Mesenchymal stem cell (in vitro differentiated cells and primary cell): ENCODE measurements around the gene CIDEA. TPM values are rescaled to one million over a fixed set of nuclear protein-coding genes. Genes with fewer than 3 reads are reported as not detected.
"Not testable (repeated sequence)": the region's sequence is repeated elsewhere in the genome, so short reads cannot be mapped to it uniquely, and the experiment has no call there.

Experiments
- DNase-seq: peaks from one replicate; pipeline ENCODE4 v3.0.0-alpha.2; 2013
- H2AFZ ChIP-seq: one replicate; pipeline ENCODE4 v1.6.1; 2013; ENCODE audit warnings: low read depth, mild to moderate bottlenecking, control low read depth, inconsistent platforms, low read length, moderate library complexity
- H2AK5ac ChIP-seq: 2 replicates; pipeline ENCODE4 v1.6.1; 2013; ENCODE audit warnings: low read length, moderate library complexity, mild to moderate bottlenecking, inconsistent platforms; ENCODE audit not compliant: severe bottlenecking
- H2BK120ac ChIP-seq: one replicate; pipeline ENCODE4 v1.6.1; 2013; ENCODE audit warnings: low read depth, mild to moderate bottlenecking, inconsistent platforms, low read length, moderate library complexity
- H2BK12ac ChIP-seq, 2 experiments: one replicate each; pipeline ENCODE4 v1.6.1; 2013; ENCODE audit warnings: inconsistent platforms in 2 of 2, low read length in 2 of 2, mild to moderate bottlenecking in 2 of 2, moderate library complexity in 2 of 2, control low read depth in 1 of 2
- H2BK15ac ChIP-seq: one replicate; pipeline ENCODE4 v1.6.1; 2013; ENCODE audit warnings: mild to moderate bottlenecking, low read depth, inconsistent platforms; ENCODE audit not compliant: poor library complexity, severe bottlenecking
- H2BK5ac ChIP-seq: 2 replicates; pipeline ENCODE4 v1.6.1; 2013; ENCODE audit warnings: low read depth, mild to moderate bottlenecking, low read length, control low read depth, inconsistent platforms; ENCODE audit not compliant: poor library complexity, severe bottlenecking
- H3K14ac ChIP-seq, 2 experiments: one replicate each; pipeline ENCODE4 v1.6.1; 2013; ENCODE audit warnings: inconsistent platforms in 2 of 2, low read length in 2 of 2, control low read depth in 1 of 2, mild to moderate bottlenecking in 1 of 2, moderate library complexity in 1 of 2
- H3K18ac ChIP-seq, 2 experiments: one replicate each; pipeline ENCODE4 v1.6.1; 2013; ENCODE audit warnings: inconsistent platforms in 2 of 2, low read length in 2 of 2, control low read depth in 1 of 2, low read depth in 1 of 2, mild to moderate bottlenecking in 1 of 2
- H3K23ac ChIP-seq, 2 experiments: one replicate each; pipeline ENCODE4 v1.6.1; 2013; ENCODE audit warnings: inconsistent platforms in 2 of 2, low read length in 2 of 2, mild to moderate bottlenecking in 2 of 2, moderate library complexity in 2 of 2, control low read depth in 1 of 2
- H3K27ac ChIP-seq: 2 replicates; pipeline ENCODE4 v1.5.1; 2013; ENCODE audit warnings: mild to moderate bottlenecking, moderate library complexity, low read length, control low read depth, inconsistent platforms; ENCODE audit not compliant: poor library complexity, severe bottlenecking
- H3K27me3 ChIP-seq, 2 experiments: 2 replicates each; pipeline versions ENCODE4 v1.6.1 to v1.7.0; 2013; ENCODE audit warnings: low read length in 2 of 2, mild to moderate bottlenecking in 2 of 2, moderate library complexity in 2 of 2, control low read depth in 1 of 2, inconsistent platforms in 1 of 2; ENCODE audit not compliant: control insufficient read depth in 1 of 2, insufficient read depth in 1 of 2
- H3K36me3 ChIP-seq, 2 experiments: 2 replicates each; pipeline versions ENCODE4 v1.6.1 to v1.7.0; 2013; ENCODE audit warnings: low read length in 2 of 2, control low read depth in 1 of 2, inconsistent platforms in 1 of 2, low read depth in 1 of 2, mild to moderate bottlenecking in 1 of 2; ENCODE audit not compliant: insufficient read depth in 2 of 2, control insufficient read depth in 1 of 2
- H3K4ac ChIP-seq, 2 experiments: one replicate each; pipeline ENCODE4 v1.6.1; 2013; ENCODE audit warnings: inconsistent platforms in 2 of 2, low read length in 2 of 2, mild to moderate bottlenecking in 2 of 2, moderate library complexity in 2 of 2, control low read depth in 1 of 2, low read depth in 1 of 2
- H3K4me1 ChIP-seq: 2 replicates; pipeline ENCODE4 v1.6.1; 2013; ENCODE audit warnings: low read depth, low read length, control low read depth; ENCODE audit not compliant: control insufficient read depth, insufficient read depth
- H3K4me2 ChIP-seq: 2 replicates; pipeline ENCODE4 v1.6.1; 2013; ENCODE audit warnings: low read length, mild to moderate bottlenecking, inconsistent platforms; ENCODE audit not compliant: poor library complexity, severe bottlenecking
- H3K4me3 ChIP-seq, 2 experiments: 2 replicates each; pipeline versions ENCODE4 v1.5.1 to v1.7.0; 2013; ENCODE audit warnings: low read length in 2 of 2, mild to moderate bottlenecking in 2 of 2, control low read depth in 1 of 2, low read depth in 1 of 2; ENCODE audit not compliant: insufficient read depth in 1 of 2
- H3K79me1 ChIP-seq: replicated peaks from 2 replicates; pipeline ENCODE4 v1.6.1; 2013; ENCODE audit warnings: mild to moderate bottlenecking, control low read depth, low read length, inconsistent platforms; ENCODE audit not compliant: poor library complexity, severe bottlenecking
- H3K9ac ChIP-seq: 2 replicates; pipeline ENCODE4 v1.7.0; 2013; ENCODE audit warnings: mild to moderate bottlenecking, low read length, moderate library complexity
- H3K9me3 ChIP-seq: 2 replicates; pipeline ENCODE4 v1.7.0; 2013; ENCODE audit warnings: mild to moderate bottlenecking, low read length; ENCODE audit not compliant: control insufficient read depth
- H4K8ac ChIP-seq: one replicate; pipeline ENCODE4 v1.6.1; 2013; ENCODE audit warnings: inconsistent platforms, mild to moderate bottlenecking, low read length, moderate library complexity
- H4K91ac ChIP-seq: one replicate; pipeline ENCODE4 v1.6.1; 2013; ENCODE audit warnings: mild to moderate bottlenecking, low read length, inconsistent platforms
- WGBS: methylation state at CpG from one replicate; pipeline ENCODE4 v1.1.7; 2013; ENCODE audit warnings: mixed read lengths; 5-methylcytosine and 5-hydroxymethylcytosine counted together
- polyA plus RNA-seq, 2 experiments: library from polyadenylated mRNA; stranded (reverse); fragments of 200-250 nt; gene quantifications; one replicate each; pipeline ENCODE4 v1.2.3, GENCODE V29; 2013

The CIDEA gene
- polyA plus RNA-seq (2013, experiment 1 of 2) = not detected
- not detected for polyA plus RNA-seq (2013, experiment 2 of 2)

DNA sequence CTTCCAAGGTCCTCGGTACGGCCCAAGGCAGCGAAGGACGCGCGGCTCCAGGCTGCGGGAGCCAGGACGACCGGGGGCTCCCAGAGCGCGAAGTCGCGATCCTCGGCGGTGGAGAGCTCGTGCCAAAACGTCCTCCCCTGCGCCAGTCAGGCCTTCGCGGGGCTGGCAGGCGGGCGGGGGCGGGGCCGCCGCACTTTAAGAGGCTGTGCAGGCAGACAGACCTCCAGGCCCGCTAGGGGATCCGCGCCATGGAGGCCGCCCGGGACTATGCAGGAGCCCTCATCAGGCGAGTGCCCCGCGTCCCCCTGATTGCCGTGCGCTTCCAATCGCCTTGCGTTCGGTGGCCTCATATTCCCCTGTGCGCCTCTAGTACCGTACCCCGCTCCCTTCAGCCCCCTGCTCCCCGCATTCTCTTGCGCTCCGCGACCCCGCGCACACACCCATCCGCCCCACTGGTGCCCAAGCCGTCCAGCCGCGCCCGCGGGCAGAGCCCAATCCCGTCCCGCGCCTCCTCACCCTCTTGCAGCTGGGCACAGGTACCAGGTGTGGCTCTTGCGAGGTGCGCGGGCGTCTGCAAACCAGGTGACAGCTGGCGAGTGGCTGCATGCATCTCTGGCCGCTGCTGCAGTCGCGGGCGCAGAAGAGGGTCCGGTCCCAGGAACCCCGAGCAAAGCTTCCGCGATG, at the start of gene CIDEA:
CIDEA (plus strand) TSS at position 226 of the 684 bp plus-strand sequence; CDS start at position 249, 23 bp downstream.
- no peaks in the 10 kb centered on the region for H3K79me1 ChIP-seq
- H4K91ac ChIP-seq = no peak within 1 kb of the TSS
- H3K36me3 ChIP-seq = no peaks in the 10 kb centered on the region
- no peak within 1 kb of the TSS for H3K9ac ChIP-seq
- peak; percentile 35 for DNase-seq
- peak within 1 kb of the TSS in 1 of 2 experiments; percentile 62 for H3K14ac ChIP-seq
- no peak within 1 kb of the TSS for H3K18ac ChIP-seq
- peak within 1 kb of the TSS; percentile 9 for H4K8ac ChIP-seq
- H3K27me3 ChIP-seq = peaks cover 52 to 67% of the 10 kb centered on the region in 2 experiments
- H3K23ac ChIP-seq = peak within 1 kb of the TSS in 1 of 2 experiments; percentile 66
- no peak within 1 kb of the TSS for H3K27ac ChIP-seq
- H2BK5ac ChIP-seq = no peak within 1 kb of the TSS
- H3K4ac ChIP-seq = no peak within 1 kb of the TSS
- no peak within 1 kb of the TSS for H2BK15ac ChIP-seq
- H2AK5ac ChIP-seq = no peak within 1 kb of the TSS
- H3K4me1 ChIP-seq = peaks cover 19% of the 10 kb centered on the region
- H3K4me2 ChIP-seq = peak within 1 kb of the TSS; percentile 67
- no peak within 1 kb of the TSS for H2BK120ac ChIP-seq
- H3K4me3 ChIP-seq = peak within 1 kb of the TSS; percentile 30 to 64
- WGBS = 3% methylated on average over 68 of the region's 69 CpGs
- no peaks in the 10 kb centered on the region for H3K9me3 ChIP-seq
- H2BK12ac ChIP-seq = no peak within 1 kb of the TSS
- H2AFZ ChIP-seq = peak within 1 kb of the TSS; percentile 18

DNA sequence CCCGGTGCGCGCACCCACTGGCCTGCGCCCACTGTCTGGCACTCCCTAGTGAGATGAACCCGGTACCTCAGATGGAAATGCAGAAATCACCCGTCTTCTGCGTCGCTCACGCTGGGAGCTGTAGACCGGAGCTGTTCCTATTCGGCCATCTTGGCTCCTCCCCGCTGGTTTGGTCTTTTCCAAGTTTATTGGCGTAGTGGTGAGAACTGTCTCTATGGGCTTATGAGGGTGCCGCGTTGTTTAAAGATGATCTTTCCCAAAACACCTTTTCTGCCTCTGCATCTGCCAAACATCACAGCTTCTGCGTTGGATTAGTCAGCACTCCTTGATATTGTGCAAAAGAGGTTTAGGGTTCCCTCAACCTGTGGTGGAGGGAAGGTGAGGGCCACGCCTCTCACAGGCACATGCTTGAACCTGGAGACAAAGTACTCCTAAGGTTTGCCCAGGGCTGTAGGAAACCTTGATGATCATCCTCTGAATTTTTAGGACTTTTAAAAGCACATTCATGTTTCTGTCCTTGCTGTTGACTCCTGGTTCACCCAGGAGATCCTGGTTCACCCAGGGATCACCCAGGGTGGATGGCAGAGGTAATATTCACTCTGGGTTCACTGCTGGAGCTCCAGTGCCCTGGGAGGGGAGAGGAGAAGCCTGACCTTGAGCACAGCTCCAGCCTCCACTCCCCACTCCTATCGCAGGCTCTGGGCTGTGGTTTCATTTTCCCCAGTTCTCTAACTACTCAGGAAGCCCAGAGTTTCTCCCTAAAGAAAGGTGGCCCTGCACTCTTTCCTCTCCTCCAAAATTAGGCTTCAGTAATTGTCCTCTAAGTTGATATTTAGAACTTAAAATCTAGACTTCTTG, 45.6 kb upstream of the CIDEA start:
- H3K4me1 ChIP-seq, H3K4me3 ChIP-seq, H4K8ac ChIP-seq, H3K27me3 ChIP-seq, H3K9ac ChIP-seq, H2BK12ac ChIP-seq, H3K18ac ChIP-seq, DNase-seq, H3K4ac ChIP-seq, H3K4me2 ChIP-seq, H2BK120ac ChIP-seq, H2BK15ac ChIP-seq, H2BK5ac ChIP-seq, H2AK5ac ChIP-seq, H4K91ac ChIP-seq, H3K36me3 ChIP-seq, H2AFZ ChIP-seq, H3K23ac ChIP-seq, H3K79me1 ChIP-seq, H3K9me3 ChIP-seq, H3K14ac ChIP-seq, H3K27ac ChIP-seq: not testable (repeated sequence)
- WGBS = 96% methylated on average over 5 of the region's 18 CpGs

DNA sequence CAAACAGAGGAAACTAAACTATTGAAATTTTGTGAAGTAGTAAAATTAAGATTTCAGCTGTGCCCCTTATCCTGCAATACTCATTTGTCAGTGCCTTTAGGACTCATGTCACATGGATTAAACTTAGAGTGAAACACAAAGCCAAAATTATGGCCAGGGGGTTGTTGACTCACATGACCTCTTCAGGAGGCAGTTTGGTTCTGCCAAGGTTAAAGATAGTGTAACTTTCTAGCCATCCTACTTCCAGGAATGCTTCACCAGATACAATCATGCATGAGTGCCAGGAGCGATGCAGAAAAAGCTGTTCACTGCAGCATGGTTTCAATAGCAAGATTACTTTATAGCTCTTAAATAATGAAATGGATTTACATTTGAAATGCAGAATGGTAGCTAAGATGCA, 41.9 kb upstream of the CIDEA start:
- H2AK5ac ChIP-seq, H3K27ac ChIP-seq, H3K36me3 ChIP-seq, H3K4ac ChIP-seq, H3K9me3 ChIP-seq, H4K8ac ChIP-seq, H3K4me1 ChIP-seq, H3K27me3 ChIP-seq, DNase-seq, H3K4me3 ChIP-seq, H3K9ac ChIP-seq, H3K14ac ChIP-seq, H2BK15ac ChIP-seq, H2BK12ac ChIP-seq, H4K91ac ChIP-seq, H3K4me2 ChIP-seq, H2AFZ ChIP-seq, H3K23ac ChIP-seq, H2BK5ac ChIP-seq, H3K18ac ChIP-seq, H2BK120ac ChIP-seq, H3K79me1 ChIP-seq: not testable (repeated sequence)
- no CpG with 5 or more reads among the region's 1 CpG for WGBS

DNA sequence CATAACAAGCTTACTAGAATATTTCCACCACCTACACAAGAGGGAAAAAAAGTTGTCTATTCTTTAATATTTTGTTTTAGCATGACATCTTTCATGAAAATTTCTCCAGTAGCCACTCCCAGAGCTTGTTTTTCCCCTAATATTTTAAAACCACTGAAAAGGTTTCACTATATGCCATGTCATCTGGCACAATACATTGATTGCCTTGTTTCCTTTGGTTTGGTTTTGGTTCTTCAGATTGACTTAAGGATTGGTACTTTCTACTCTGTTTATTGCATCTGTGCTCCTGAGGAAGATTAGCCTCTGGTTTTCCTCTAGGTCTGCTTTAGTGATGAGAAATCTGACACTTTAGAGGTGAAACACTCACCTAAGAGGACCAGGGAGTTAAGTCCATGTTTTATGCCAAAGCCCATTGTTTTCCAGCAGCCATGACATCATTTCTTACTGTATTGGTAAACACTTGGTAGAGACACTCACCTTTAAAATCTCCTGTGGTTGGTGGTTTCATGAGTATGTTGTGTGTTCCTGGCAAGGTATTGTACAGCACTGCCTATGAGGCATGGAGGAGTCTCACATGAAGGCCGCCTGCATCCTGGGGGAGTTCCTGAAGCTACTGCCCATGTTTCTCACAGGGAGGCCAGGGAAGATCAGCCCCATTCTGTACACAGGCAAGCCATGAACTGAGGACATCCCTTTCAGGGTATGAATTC, 39.7 kb upstream of the CIDEA start:
- not testable (repeated sequence) for H3K9me3 ChIP-seq, H2AFZ ChIP-seq, H3K27me3 ChIP-seq, H3K4me2 ChIP-seq, H3K27ac ChIP-seq, H3K4me1 ChIP-seq, H4K8ac ChIP-seq, H4K91ac ChIP-seq, H3K14ac ChIP-seq, DNase-seq, H2BK5ac ChIP-seq, H3K18ac ChIP-seq, H3K23ac ChIP-seq, H3K9ac ChIP-seq, H3K4me3 ChIP-seq, H2BK15ac ChIP-seq, H2BK12ac ChIP-seq, H2BK120ac ChIP-seq, H3K36me3 ChIP-seq, H2AK5ac ChIP-seq, H3K4ac ChIP-seq, H3K79me1 ChIP-seq
- WGBS = 38% methylated on average over 1 of the region's 1 CpG
